Body of pancreas (tissue), 4 donors: ENCODE measurements around the gene AMER1. TPM values are rescaled to one million over a fixed set of nuclear protein-coding genes. Genes with fewer than 3 reads are reported as not detected.

ENCODE experiments used
- ATAC-seq: fragments of 150-250 bp; one replicate; pipeline ENCODE4 v1.9.1; 2016
- DNase-seq, 4 donors: peaks; one replicate each; pipeline ENCODE4 v3.0.0-alpha.2; 2019
- H3K27ac ChIP-seq, 4 donors: fragments of 200-600 bp; sonication (generic); 1 replicate in 3 of 4; 2 replicates in 1 of 4; pipeline versions ENCODE4 v1.5.1 to v1.6.1; 2016 to 2019; ENCODE audit warnings: mild to moderate bottlenecking in 1 of 4, mixed read lengths in 1 of 4, moderate library complexity in 1 of 4
- H3K27me3 ChIP-seq, 2 donors: fragments of 200-600 bp; sonication (generic); one replicate each; pipeline ENCODE4 v1.6.0; 2016; ENCODE audit warnings: mild to moderate bottlenecking in 1 of 2
- H3K36me3 ChIP-seq, 2 donors: fragments of 200-600 bp; sonication (generic); replicated peaks in 1 of 2; 2 replicates each; pipeline ENCODE4 v1.5.1; 2016; ENCODE audit warnings: low read depth in 2 of 2; ENCODE audit not compliant: insufficient read depth in 1 of 2
- H3K4me1 ChIP-seq: fragments of 200-600 bp; sonication (generic); one replicate; pipeline ENCODE4 v1.6.0; 2016
- H3K4me3 ChIP-seq, 2 donors: fragments of 200-600 bp; sonication (generic); 1 replicate in 1 of 2; 2 replicates in 1 of 2; pipeline ENCODE4 v1.5.1; 2016 to 2019
- H3K9me3 ChIP-seq, 3 donors: fragments of 200-600 bp; sonication (generic); 1 replicate in 2 of 3; 2 replicates in 1 of 3; pipeline ENCODE4 v1.5.1; 2016
- POLR2A ChIP-seq, 3 donors: fragments of 450-650 bp; IDR thresholded peaks; one replicate each; pipeline ENCODE4 v1.6.1; 2016; ENCODE audit warnings: antibody characterized with exemption in 3 of 3, mild to moderate bottlenecking in 2 of 3
- WGBS, 2 donors: methylation state at CpG; one replicate each; pipeline ENCODE4 v1.1.5; 2017; 5-methylcytosine and 5-hydroxymethylcytosine counted together
- intact Hi-C: fragments of 100-400 bp; cut with DNase I; formaldehyde crosslinking; loops from one replicate; pipeline ENCODE4 v1.15.1; 2023
- total RNA-seq, 2 donors: library from RNA; depleted of rRNA; stranded (reverse); fragments of >200 nt; gene quantifications; one replicate each; pipeline ENCODE4 v1.1.0, GENCODE V29; 2016
- TF ChIP-seq, protein P1 (sequence below), 7 experiments: fragments of 450-650 bp in 4 of 7; fragments of 200-600 bp in 3 of 7; sonication (generic) in 3 of 7; IDR thresholded peaks; one replicate each; pipeline ENCODE4 v1.5.1; 2016 to 2019; ENCODE audit warnings: antibody characterized with exemption in 7 of 7

AMER1 gene
- total RNA-seq, 2 donors from 2014 or later: 6.7 to 7.6 TPM

DNA sequence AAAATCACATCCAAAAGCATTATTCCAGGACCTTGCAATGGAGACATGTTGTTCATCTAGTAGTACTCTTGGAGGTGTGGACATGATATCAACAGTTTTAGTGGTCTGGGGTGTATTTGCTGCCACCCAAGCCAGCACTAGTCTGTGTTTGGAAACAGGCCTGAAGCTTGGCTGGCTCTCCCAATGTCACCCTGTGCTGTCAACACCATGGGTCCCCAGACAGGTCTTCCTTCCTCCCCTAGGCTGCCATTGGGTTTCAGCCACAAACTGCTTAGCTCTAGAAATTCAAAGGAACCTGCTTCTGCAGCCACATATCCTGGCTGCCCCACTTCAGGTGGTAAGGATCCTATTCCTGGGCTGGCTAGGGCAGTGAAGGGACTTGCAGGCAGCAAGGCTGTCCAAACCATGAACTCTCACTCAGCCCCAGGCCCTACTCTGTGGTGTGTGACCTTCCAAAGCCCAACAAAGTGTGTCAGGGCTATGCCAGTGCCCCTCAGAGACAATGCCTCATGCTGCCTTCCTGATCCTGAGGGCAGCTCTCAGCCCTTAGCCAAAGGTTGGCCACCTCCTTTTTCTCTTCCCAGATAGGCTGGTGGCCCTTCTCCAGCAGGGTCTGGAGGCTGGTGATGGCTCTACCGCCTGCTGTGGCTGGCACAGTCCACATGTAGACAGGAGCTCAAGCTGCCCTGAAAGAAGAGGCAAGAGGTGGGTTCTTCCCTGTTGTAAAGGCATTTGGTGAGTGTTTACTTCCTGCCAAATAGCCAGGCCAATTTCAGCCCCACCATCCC, 18.3 kb downstream of the AMER1 start:
- DNase-seq: no peak
- intact Hi-C loops: no loop called here
- WGBS, 2 donors: 100% methylated on average over 1 of the region's 1 CpG; no CpG with 5 or more reads in 1 of the 2 donors
- TF ChIP-seq, protein P1, sequence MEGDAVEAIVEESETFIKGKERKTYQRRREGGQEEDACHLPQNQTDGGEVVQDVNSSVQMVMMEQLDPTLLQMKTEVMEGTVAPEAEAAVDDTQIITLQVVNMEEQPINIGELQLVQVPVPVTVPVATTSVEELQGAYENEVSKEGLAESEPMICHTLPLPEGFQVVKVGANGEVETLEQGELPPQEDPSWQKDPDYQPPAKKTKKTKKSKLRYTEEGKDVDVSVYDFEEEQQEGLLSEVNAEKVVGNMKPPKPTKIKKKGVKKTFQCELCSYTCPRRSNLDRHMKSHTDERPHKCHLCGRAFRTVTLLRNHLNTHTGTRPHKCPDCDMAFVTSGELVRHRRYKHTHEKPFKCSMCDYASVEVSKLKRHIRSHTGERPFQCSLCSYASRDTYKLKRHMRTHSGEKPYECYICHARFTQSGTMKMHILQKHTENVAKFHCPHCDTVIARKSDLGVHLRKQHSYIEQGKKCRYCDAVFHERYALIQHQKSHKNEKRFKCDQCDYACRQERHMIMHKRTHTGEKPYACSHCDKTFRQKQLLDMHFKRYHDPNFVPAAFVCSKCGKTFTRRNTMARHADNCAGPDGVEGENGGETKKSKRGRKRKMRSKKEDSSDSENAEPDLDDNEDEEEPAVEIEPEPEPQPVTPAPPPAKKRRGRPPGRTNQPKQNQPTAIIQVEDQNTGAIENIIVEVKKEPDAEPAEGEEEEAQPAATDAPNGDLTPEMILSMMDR (IDR thresholded peaks at IDR 0.05): no peak
- TF ChIP-seq POLR2A (IDR thresholded peaks at IDR 0.05): no peak
- H3K4me3 ChIP-seq: no peak overlapping the region
- no peaks in the 10 kb centered on the region for H3K4me1 ChIP-seq
- no peaks in the 10 kb centered on the region for H3K9me3 ChIP-seq
- no peaks in the 10 kb centered on the region for H3K27me3 ChIP-seq
- ATAC-seq: no peak
- H3K36me3 ChIP-seq: no peaks in the 10 kb centered on the region
- no peak overlapping the region for H3K27ac ChIP-seq

DNA sequence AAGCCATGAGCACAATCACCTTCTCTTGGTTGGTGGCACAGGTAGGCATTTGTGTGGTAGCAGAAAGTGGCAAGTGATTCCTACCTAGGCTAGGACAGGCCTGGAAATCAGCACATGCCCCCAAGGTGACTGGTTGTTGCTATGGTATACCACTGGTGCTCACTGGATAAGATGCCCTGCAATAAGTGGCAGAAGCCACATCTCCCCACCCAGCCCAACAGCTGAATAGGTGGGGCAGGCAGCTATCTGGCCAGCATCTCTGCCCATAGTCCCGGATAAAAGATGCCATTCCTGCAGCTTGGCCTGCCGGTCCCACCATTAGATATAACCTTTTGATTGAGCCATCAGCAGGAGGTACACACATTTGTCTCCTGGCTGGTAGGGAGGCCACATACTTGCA, 21.1 kb downstream of the AMER1 start:
- intact Hi-C loops: no loop called here
- 93% methylated on average over 2 of the region's 2 CpGs; no CpG with 5 or more reads in 1 of the 2 donors for WGBS, 2 donors
- TF ChIP-seq, protein P1 (IDR thresholded peaks at IDR 0.05): no peak
- no peak for TF ChIP-seq POLR2A (IDR thresholded peaks at IDR 0.05)

DNA sequence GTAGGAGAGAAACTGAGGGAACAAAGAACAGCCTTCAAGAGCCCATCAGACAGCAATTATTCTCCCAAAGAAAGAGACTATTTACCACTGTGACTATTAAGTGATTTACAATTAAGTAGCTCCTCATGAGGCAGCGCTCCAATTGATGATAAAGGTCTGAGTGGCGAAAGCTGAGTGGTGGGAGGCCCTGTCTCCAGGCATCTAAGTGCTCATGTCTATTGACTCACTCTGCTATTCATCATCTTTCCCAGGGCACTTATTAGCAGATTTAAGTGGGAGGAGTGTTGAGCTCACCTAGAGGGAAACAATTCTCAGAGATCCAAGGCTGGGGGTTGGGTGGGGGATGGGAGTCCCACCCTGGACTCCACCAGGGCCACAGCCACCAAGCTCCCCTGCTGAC, 23.3 kb downstream of the AMER1 start:
- H3K9me3 ChIP-seq: no peaks in the 10 kb centered on the region
- H3K4me3 ChIP-seq: no peak overlapping the region
- no peaks in the 10 kb centered on the region for H3K36me3 ChIP-seq
- intact Hi-C loops: no loop called here
- no peak for TF ChIP-seq POLR2A (IDR thresholded peaks at IDR 0.05)
- TF ChIP-seq, protein P1 (IDR thresholded peaks at IDR 0.05): no peak
- H3K27me3 ChIP-seq: no peaks in the 10 kb centered on the region
- ATAC-seq: no peak
- no peak overlapping the region for H3K27ac ChIP-seq
- 88 to 100% methylated on average over 1 to 2 of the region's 2 CpGs for WGBS, 2 donors
- no peak for DNase-seq
- H3K4me1 ChIP-seq: peaks cover under 1% of the 10 kb centered on the region

More for the DNA sequence above, 21.1 kb downstream of the AMER1 start:
- Histone ChIP-seq H3K4me3 (no peak overlapping the region), H3K4me1 (no peaks in the 10 kb centered on the region), H3K27me3 (no peaks in the 10 kb centered on the region), H3K27ac (no peak overlapping the region), H3K36me3 (no peaks in the 10 kb centered on the region), H3K9me3 (no peaks in the 10 kb centered on the region)
- no peak for DNase-seq
- ATAC-seq: no peak

DNA sequence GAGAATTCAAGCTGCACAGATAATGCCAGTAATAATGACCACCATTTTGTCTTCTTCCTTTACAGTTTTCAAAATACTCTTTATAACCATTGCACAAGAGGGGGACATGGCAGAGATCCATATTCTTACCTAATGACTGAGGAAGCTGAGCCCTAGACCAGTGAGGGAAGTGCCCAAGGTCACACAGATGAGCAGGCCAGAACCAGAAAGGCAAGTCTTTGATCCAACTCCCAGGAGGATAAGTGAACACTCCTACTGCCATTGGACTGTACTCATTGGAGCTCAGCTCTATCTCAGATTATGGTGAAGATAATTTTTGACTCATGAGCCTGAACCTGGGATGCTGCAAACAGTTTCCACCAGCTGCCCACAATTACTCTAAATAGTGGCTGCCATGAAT, 28.6 kb downstream of the AMER1 start:
- intact Hi-C loops: no loop called here
- Histone ChIP-seq H3K9me3 (no peaks in the 10 kb centered on the region), H3K4me3 (no peak overlapping the region), H3K4me1 (peaks cover 7% of the 10 kb centered on the region), H3K27ac (no peak overlapping the region), H3K36me3 (no peaks in the 10 kb centered on the region), H3K27me3 (no peaks in the 10 kb centered on the region)
- peak in 3 of 4 donors; percentile 17 to 28 (median 22) for DNase-seq
- TF ChIP-seq POLR2A (IDR thresholded peaks at IDR 0.05): no peak
- TF ChIP-seq, protein P1 (IDR thresholded peaks at IDR 0.05): no peak
- ATAC-seq: peak; percentile 52

DNA sequence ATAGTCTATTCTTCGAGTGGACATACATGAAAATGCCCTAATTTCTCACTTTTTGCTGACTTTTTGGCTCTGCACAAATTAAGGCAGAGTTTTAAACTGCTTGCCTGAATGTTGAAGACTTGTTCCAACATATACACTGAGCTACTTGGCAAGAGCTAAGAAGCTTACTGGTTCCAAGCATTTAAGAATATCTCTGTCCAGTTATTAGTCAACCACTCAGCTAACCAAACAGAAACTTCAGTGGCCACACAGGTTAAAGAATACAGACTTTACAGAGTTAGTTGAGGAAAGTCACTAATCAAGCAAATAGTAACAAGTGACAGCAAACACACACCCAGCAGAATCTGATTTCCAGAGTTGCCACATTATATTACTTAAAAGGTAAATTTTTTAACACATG, 35.5 kb downstream of the AMER1 start:
- Histone ChIP-seq H3K27me3 (no peaks in the 10 kb centered on the region), H3K27ac (no peak overlapping the region), H3K36me3 (no peaks in the 10 kb centered on the region), H3K4me1 (no peaks in the 10 kb centered on the region), H3K4me3 (no peak overlapping the region), H3K9me3 (no peaks in the 10 kb centered on the region)
- DNase-seq (no peak), ATAC-seq (no peak)
- TF ChIP-seq POLR2A (IDR thresholded peaks at IDR 0.05): no peak
- TF ChIP-seq, protein P1 (IDR thresholded peaks at IDR 0.05): no peak
- 56 to 88% methylated on average over 1 of the region's 1 CpG for WGBS, 2 donors
- intact Hi-C loops: no loop called here
